Measurements from ENCODE around the gene RSF1. TPM values are rescaled to one million over a fixed set of nuclear protein-coding genes. Genes with fewer than 3 reads are reported as not detected.

The RSF1 gene
- total RNA-seq, 4 donors from 2014 or later, result 38.4 to 129 (median 70.5) TPM

DNA sequence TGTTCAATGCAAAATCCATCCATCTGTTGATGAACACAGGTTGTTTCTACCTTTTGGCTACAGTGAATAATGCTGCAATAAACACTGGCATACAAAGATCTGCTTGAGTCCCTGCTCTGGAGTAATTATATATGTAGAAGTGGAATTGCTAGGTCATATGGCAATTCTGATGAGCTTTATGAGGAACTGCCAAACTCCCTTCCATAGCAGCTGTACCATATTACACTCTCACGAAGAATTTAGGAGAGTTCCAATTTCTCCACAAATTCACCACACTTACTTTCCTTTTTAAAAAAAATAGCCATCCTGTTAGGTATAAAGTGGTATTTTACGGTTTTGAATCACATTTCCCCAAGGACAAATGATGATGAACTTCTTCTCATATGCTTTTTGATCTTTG, 62.2 kb downstream of the RSF1 start:
- H3K4me3 ChIP-seq, result no peak overlapping the region
- H3K9me3 ChIP-seq, result no peaks in the 10 kb centered on the region
- peaks cover 0 to 32% (median 0%) of the 10 kb centered on the region in 3 donors for H3K36me3 ChIP-seq
- H3K27me3 ChIP-seq, result no peaks in the 10 kb centered on the region
- no peak for DNase-seq
- no peaks in the 10 kb centered on the region for H3K4me1 ChIP-seq
- H3K27ac ChIP-seq, result no peak overlapping the region
- TF ChIP-seq POLR2A (IDR thresholded peaks at IDR 0.05) (no peak), CTCF (IDR thresholded peaks at IDR 0.05) (no peak)

- Histone ChIP-seq H3K27me3 (no peaks in the 10 kb centered on the region), H3K27ac (no peak overlapping the region), H3K4me3 (no peak overlapping the region), H3K4me1 (no peaks in the 10 kb centered on the region), H3K9me3 (no peaks in the 10 kb centered on the region), H3K36me3 (peaks cover 0 to 16% (median 0%) of the 10 kb centered on the region in 3 donors)
- no peak for DNase-seq
- TF ChIP-seq CTCF (IDR thresholded peaks at IDR 0.05) (no peak), POLR2A (IDR thresholded peaks at IDR 0.05) (no peak)
These were observed 67.3 kb downstream of the RSF1 start for GRCh38 chr11:77753230-77753629.

DNA sequence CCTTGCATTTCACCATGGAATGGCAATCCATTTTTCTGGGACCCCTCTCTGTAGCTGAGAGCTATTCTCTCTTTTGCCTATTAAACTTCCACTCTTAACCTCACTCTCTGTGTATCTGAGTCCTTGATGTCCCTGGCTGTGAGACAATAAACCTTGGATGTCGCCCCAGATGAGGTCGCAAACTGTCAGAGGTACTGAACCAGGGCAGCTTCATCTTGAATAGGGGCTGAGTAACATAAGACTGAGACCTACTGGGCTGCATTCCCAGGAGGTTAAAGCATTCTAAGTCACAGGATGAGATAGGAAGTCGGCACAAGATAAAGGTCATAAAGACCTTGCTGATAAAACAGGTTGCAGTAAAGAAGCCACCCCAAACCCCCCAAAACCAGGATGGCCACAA, 68.0 kb downstream of the RSF1 start:
- TF ChIP-seq POLR2A (IDR thresholded peaks at IDR 0.05) (no peak), CTCF (IDR thresholded peaks at IDR 0.05) (no peak)
- Histone ChIP-seq H3K9me3 (no peaks in the 10 kb centered on the region), H3K36me3 (peaks cover 0 to 16% (median 0%) of the 10 kb centered on the region in 3 donors), H3K27me3 (no peaks in the 10 kb centered on the region), H3K27ac (no peak overlapping the region), H3K4me1 (no peaks in the 10 kb centered on the region), H3K4me3 (no peak overlapping the region)
- DNase-seq, result no peak

- TF ChIP-seq CTCF (IDR thresholded peaks at IDR 0.05) (no peak), POLR2A (IDR thresholded peaks at IDR 0.05) (no peak)
- Histone ChIP-seq H3K27me3 (no peaks in the 10 kb centered on the region), H3K27ac (no peak overlapping the region), H3K36me3 (peaks cover 0 to 15% (median 0%) of the 10 kb centered on the region in 3 donors), H3K9me3 (no peaks in the 10 kb centered on the region), H3K4me3 (no peak overlapping the region), H3K4me1 (no peaks in the 10 kb centered on the region)
- DNase-seq, result no peak
These were observed 69.9 kb downstream of the RSF1 start for GRCh38 chr11:77750394-77751156.

- H3K9me3 ChIP-seq, result no peaks in the 10 kb centered on the region
- no peak for DNase-seq
- no peaks in the 10 kb centered on the region for H3K4me1 ChIP-seq
- H3K27ac ChIP-seq, result no peak overlapping the region
- H3K4me3 ChIP-seq, result no peak overlapping the region
- H3K36me3 ChIP-seq, result peaks cover 0 to 7% (median 0%) of the 10 kb centered on the region in 3 donors
- TF ChIP-seq POLR2A (IDR thresholded peaks at IDR 0.05) (no peak), CTCF (IDR thresholded peaks at IDR 0.05) (no peak)
- no peaks in the 10 kb centered on the region for H3K27me3 ChIP-seq
These were observed 71.3 kb downstream of the RSF1 start for GRCh38 chr11:77749232-77749631.

All from Peyer's patch (tissue), 4 donors.